ENCODE data around the gene RPAP2. TPM values are rescaled to one million over a fixed set of nuclear protein-coding genes. Genes with fewer than 3 reads are reported as not detected.
A peak's percentile ranks its signal among the peaks of the same experiment; 100 is the strongest.

RPAP2 gene
- total and polyA plus RNA-seq, 4 donors, result 5.0 to 24.5 (median 10.4) TPM

- DNase-seq, result no peak
- Histone ChIP-seq H3K36me3 (ENCODE audit: control insufficient read depth in 4 of 4, insufficient read depth in 4 of 4, low read length in 4 of 4) (peaks cover 2 to 10% (median 3%) of the 10 kb centered on the region in 4 donors), H3K27ac (ENCODE audit: low read depth in 1 of 2, low read length in 1 of 2) (no peak overlapping the region), H3K27me3 (ENCODE audit: control insufficient read depth in 3 of 3, insufficient read depth in 3 of 3, low read length in 2 of 3) (no peaks in the 10 kb centered on the region), H3K9me3 (ENCODE audit: control insufficient read depth in 4 of 4, insufficient read depth in 3 of 4, low read length in 3 of 4) (no peaks in the 10 kb centered on the region), H3K4me1 (ENCODE audit: control insufficient read depth in 5 of 5, insufficient read depth in 5 of 5, low read length in 5 of 5) (no peaks in the 10 kb centered on the region), H3K9ac (ENCODE audit: insufficient read depth in 1 of 2, low read length in 2 of 2) (no peak overlapping the region), H3K4me3 (no peak overlapping the region)
- no peak for ATAC-seq (ENCODE audit: insufficient read depth, low FRiP score)
- 95 to 97% methylated on average over 1 of the region's 1 CpG for WGBS, 2 donors
- no peak for TF ChIP-seq CTCF (IDR thresholded peaks at IDR 0.05; ENCODE audit: control extremely low read depth, extremely low read depth)
Observed at GRCh38 chr1:92314024-92314423, 15.2 kb downstream of the RPAP2 start.

GRCh38 chr1:92315766-92316599 lies 17.1 kb downstream of the RPAP2 start:
- H3K27ac ChIP-seq (ENCODE audit: low read depth in 1 of 2, low read length in 1 of 2), result no peak overlapping the region
- no peak for TF ChIP-seq CTCF (IDR thresholded peaks at IDR 0.05; ENCODE audit: control extremely low read depth, extremely low read depth)
- H3K4me3 ChIP-seq, result no peak overlapping the region
- ATAC-seq (ENCODE audit: insufficient read depth, low FRiP score), result no peak
- no peaks in the 10 kb centered on the region for H3K9me3 ChIP-seq (ENCODE audit: control insufficient read depth in 4 of 4, insufficient read depth in 3 of 4, low read length in 3 of 4)
- peaks cover 3 to 13% (median 6%) of the 10 kb centered on the region in 4 donors for H3K36me3 ChIP-seq (ENCODE audit: control insufficient read depth in 4 of 4, insufficient read depth in 4 of 4, low read length in 4 of 4)
- no peaks in the 10 kb centered on the region for H3K27me3 ChIP-seq (ENCODE audit: control insufficient read depth in 3 of 3, insufficient read depth in 3 of 3, low read length in 2 of 3)
- no peaks in the 10 kb centered on the region for H3K4me1 ChIP-seq (ENCODE audit: control insufficient read depth in 5 of 5, insufficient read depth in 5 of 5, low read length in 5 of 5)
- WGBS, 2 donors, result 82 to 83% methylated on average over 6 of the region's 6 CpGs
- no peak for DNase-seq
- H3K9ac ChIP-seq (ENCODE audit: insufficient read depth in 1 of 2, low read length in 2 of 2), result no peak overlapping the region

- no peak overlapping the region for H3K9ac ChIP-seq (ENCODE audit: insufficient read depth in 1 of 2, low read length in 2 of 2)
- H3K4me3 ChIP-seq, result no peak overlapping the region
- H3K27me3 ChIP-seq (ENCODE audit: control insufficient read depth in 3 of 3, insufficient read depth in 3 of 3, low read length in 2 of 3), result no peaks in the 10 kb centered on the region
- H3K27ac ChIP-seq (ENCODE audit: low read depth in 1 of 2, low read length in 1 of 2), result no peak overlapping the region
- H3K9me3 ChIP-seq (ENCODE audit: control insufficient read depth in 4 of 4, insufficient read depth in 3 of 4, low read length in 3 of 4), result no peaks in the 10 kb centered on the region
- no peak for ATAC-seq (ENCODE audit: insufficient read depth, low FRiP score)
- H3K36me3 ChIP-seq (ENCODE audit: control insufficient read depth in 4 of 4, insufficient read depth in 4 of 4, low read length in 4 of 4), result peaks cover 3 to 7% (median 3%) of the 10 kb centered on the region in 4 donors
- no peaks in the 10 kb centered on the region for H3K4me1 ChIP-seq (ENCODE audit: control insufficient read depth in 5 of 5, insufficient read depth in 5 of 5, low read length in 5 of 5)
- 59 to 65% methylated on average over 3 of the region's 3 CpGs for WGBS, 2 donors
- peak in 1 of 3 donors; percentile 27 for DNase-seq
- TF ChIP-seq CTCF (IDR thresholded peaks at IDR 0.05; ENCODE audit: control extremely low read depth, extremely low read depth), result no peak
Observed at GRCh38 chr1:92317836-92318493, 19.1 kb downstream of the RPAP2 start.
